OCI-LY3 (cell line): ENCODE data around the gene ASPG.

Source experiments
- EZH2phosphoT487 ChIP-seq: fragments of 200-600 bp; shearing (Covaris generic); IDR thresholded peaks from 2 replicates; pipeline ENCODE4 v1.6.1; 2018; ENCODE audit warnings: antibody characterized with exemption, mixed run types, low read depth
- TF ChIP-seq, protein P1 (sequence below): fragments of 200-600, 300-600 bp; sonication (generic); IDR thresholded peaks from 2 replicates; pipeline ENCODE4 v1.5.1; 2014; ENCODE audit warnings: antibody characterized with exemption, low read length, low read depth

DNA sequence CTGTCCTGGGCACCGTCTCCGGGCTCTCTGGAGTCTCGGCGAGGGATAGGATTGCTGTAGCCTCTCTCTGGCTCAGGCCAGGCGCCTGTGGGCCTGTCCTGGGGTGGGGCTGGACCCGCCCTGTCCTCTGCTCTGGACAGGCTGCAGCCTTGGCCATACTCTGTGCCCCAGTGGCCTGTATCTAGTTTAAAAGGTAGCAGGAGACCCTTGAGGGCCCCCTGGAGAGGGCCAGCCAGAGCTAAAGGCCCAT is 54.6 kb downstream of the ASPG start:
- TF ChIP-seq, protein P1, sequence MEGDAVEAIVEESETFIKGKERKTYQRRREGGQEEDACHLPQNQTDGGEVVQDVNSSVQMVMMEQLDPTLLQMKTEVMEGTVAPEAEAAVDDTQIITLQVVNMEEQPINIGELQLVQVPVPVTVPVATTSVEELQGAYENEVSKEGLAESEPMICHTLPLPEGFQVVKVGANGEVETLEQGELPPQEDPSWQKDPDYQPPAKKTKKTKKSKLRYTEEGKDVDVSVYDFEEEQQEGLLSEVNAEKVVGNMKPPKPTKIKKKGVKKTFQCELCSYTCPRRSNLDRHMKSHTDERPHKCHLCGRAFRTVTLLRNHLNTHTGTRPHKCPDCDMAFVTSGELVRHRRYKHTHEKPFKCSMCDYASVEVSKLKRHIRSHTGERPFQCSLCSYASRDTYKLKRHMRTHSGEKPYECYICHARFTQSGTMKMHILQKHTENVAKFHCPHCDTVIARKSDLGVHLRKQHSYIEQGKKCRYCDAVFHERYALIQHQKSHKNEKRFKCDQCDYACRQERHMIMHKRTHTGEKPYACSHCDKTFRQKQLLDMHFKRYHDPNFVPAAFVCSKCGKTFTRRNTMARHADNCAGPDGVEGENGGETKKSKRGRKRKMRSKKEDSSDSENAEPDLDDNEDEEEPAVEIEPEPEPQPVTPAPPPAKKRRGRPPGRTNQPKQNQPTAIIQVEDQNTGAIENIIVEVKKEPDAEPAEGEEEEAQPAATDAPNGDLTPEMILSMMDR: no peak
- no peak for TF ChIP-seq EZH2phosphoT487
